Caco-2 (cell line): ENCODE results near the gene CTIF. TPM values are rescaled to one million over a fixed set of nuclear protein-coding genes. Genes with fewer than 3 reads are reported as not detected.

Source experiments
- BruUV-seq: library from RNA; stranded (reverse); fragments of 400-500 nt; replicated peaks from 2 replicates; lab custom pipeline; 2021; lab: Mats Ljungman, UMichigan
- CTCF ChIA-PET: fragments of 300-600 bp; sonication (Branson Sonifier 250); formaldehyde crosslinking; loops from one replicate; lab custom pipeline; 2022; ENCODE audit warnings: antibody characterized with exemption; lab: Charles Lee
- POLR2A ChIA-PET: fragments of 300-600 bp; sonication (Branson Sonifier 250); formaldehyde crosslinking; loops from one replicate; lab custom pipeline; 2022; ENCODE audit warnings: antibody characterized with exemption; lab: Charles Lee
- DNase-seq, 2 experiments: peaks; one replicate each; pipeline versions ENCODE4 v3.0.0 to v3.0.0-alpha.2; 2020 to 2022
- H3K27me3 ChIP-seq: replicated peaks from 2 replicates; pipeline ENCODE4 v1.6.0; 2011; ENCODE audit warnings: low read length; ENCODE audit not compliant: control insufficient read depth, insufficient read depth
- H3K36me3 ChIP-seq: 2 replicates; pipeline ENCODE4 v1.5.1; 2011; ENCODE audit warnings: low read length; ENCODE audit not compliant: control insufficient read depth, insufficient read depth
- H3K4me1 ChIP-seq: fragments of 250-450 bp; sonication (Bioruptor Pico); 2 replicates; pipeline ENCODE4 v1.5.1; 2020; ENCODE audit warnings: mild to moderate bottlenecking
- H3K4me3 ChIP-seq: 2 replicates; pipeline ENCODE4 v1.5.1; 2011; ENCODE audit warnings: low read depth, mild to moderate bottlenecking, control low read depth, low read length
- H3K9me3 ChIP-seq: fragments of 250-450 bp; sonication (Bioruptor Pico); 2 replicates; pipeline ENCODE4 v1.5.1; 2020; ENCODE audit warnings: mild to moderate bottlenecking, moderate library complexity
- H3K27ac Mint-ChIP-seq: one replicate; pipeline ENCODE4 v1.8.0; 2022; ENCODE audit warnings: mixed read lengths; ENCODE audit not compliant: unreplicated experiment
- H3K27me3 Mint-ChIP-seq: one replicate; pipeline ENCODE4 v1.8.0; 2022; ENCODE audit warnings: mixed read lengths; ENCODE audit not compliant: insufficient read depth, unreplicated experiment
- H3K36me3 Mint-ChIP-seq: one replicate; pipeline ENCODE4 v1.8.0; 2022; ENCODE audit warnings: mild to moderate bottlenecking, mixed read lengths; ENCODE audit not compliant: insufficient read depth, unreplicated experiment
- H3K4me1 Mint-ChIP-seq: one replicate; pipeline ENCODE4 v1.8.0; 2022; ENCODE audit warnings: low read depth, mixed read lengths; ENCODE audit not compliant: unreplicated experiment
- H3K4me3 Mint-ChIP-seq: one replicate; pipeline ENCODE4 v1.8.0; 2022; ENCODE audit warnings: mild to moderate bottlenecking, moderate library complexity, mixed read lengths; ENCODE audit not compliant: unreplicated experiment
- H3K9me3 Mint-ChIP-seq: one replicate; pipeline ENCODE4 v1.8.0; 2022; ENCODE audit warnings: mixed read lengths; ENCODE audit not compliant: unreplicated experiment
- intact Hi-C: fragments of 100-400 bp; cut with micrococcal nuclease; formaldehyde crosslinking; loops from one replicate; pipeline ENCODE4 v1.10.0; 2022; ENCODE audit not compliant: unreplicated experiment
- total RNA-seq: library from RNA; stranded (reverse); gene quantifications from 2 replicates; pipeline ENCODE4 v1.2.3, GENCODE V29; 2022
- TF ChIP-seq, protein P1 (sequence below), 2 experiments: fragments of 200-600 bp in 1 of 2; IDR thresholded peaks; 1 replicate in 1 of 2; 2 replicates in 1 of 2; pipeline versions ENCODE4 v1.5.1 to v1.8.0; 2011 to 2022; ENCODE audit warnings: antibody characterized with exemption in 1 of 2, control low read depth in 1 of 2, inconsistent platforms in 1 of 2, low read depth in 1 of 2, low read length in 1 of 2, mild to moderate bottlenecking in 1 of 2, moderate library complexity in 1 of 2; ENCODE audit not compliant: insufficient read depth in 1 of 2, severe bottlenecking in 1 of 2, unreplicated experiment in 1 of 2

CTIF gene
- total RNA-seq, 1 experiment from 2014 or later, result 19.9 TPM

DNA sequence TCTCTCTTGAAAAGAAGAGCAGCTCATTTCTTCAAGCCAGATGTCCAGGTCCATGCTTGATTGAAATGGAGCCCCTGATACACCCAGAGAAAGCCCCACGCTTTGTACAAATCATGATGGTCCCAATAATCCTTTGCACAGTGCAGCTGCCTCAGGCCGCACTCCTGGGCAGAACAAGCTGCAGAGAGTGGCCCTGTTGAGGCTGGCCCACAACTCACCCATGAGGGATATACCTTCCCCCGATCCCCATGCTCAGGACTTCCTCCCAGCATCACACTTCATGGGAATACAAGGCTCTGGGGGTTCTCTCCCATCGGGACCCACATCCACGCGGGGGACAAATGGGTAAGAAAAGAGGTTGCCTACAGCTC, 181.8 kb downstream of the CTIF start:
- Mint-ChIP-seq H3K9me3 (no peaks in the 10 kb centered on the region), H3K4me1 (no peaks in the 10 kb centered on the region), H3K27ac (no peak overlapping the region), H3K36me3 (no peaks in the 10 kb centered on the region), H3K27me3 (no peaks in the 10 kb centered on the region), H3K4me3 (no peak overlapping the region)
- H3K36me3 ChIP-seq, result no peaks in the 10 kb centered on the region
- DNase-seq, result no peak
- no TSS peak for BruUV-seq
- POLR2A ChIA-PET, result no interaction called here
- TF ChIP-seq, protein P1, sequence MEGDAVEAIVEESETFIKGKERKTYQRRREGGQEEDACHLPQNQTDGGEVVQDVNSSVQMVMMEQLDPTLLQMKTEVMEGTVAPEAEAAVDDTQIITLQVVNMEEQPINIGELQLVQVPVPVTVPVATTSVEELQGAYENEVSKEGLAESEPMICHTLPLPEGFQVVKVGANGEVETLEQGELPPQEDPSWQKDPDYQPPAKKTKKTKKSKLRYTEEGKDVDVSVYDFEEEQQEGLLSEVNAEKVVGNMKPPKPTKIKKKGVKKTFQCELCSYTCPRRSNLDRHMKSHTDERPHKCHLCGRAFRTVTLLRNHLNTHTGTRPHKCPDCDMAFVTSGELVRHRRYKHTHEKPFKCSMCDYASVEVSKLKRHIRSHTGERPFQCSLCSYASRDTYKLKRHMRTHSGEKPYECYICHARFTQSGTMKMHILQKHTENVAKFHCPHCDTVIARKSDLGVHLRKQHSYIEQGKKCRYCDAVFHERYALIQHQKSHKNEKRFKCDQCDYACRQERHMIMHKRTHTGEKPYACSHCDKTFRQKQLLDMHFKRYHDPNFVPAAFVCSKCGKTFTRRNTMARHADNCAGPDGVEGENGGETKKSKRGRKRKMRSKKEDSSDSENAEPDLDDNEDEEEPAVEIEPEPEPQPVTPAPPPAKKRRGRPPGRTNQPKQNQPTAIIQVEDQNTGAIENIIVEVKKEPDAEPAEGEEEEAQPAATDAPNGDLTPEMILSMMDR (IDR thresholded peaks at IDR 0.05; ENCODE audit: insufficient read depth in 1 of 2, low read depth in 1 of 2, low read length in 1 of 2, severe bottlenecking in 1 of 2, unreplicated experiment in 1 of 2), result no peak
- CTCF ChIA-PET, result no interaction called here
- intact Hi-C loops, result loop anchor here (10.0 kb wide), 1 partner anchor 194 kb away; no protein-coding TSS in a partner anchor
- no peaks in the 10 kb centered on the region for H3K9me3 ChIP-seq
- no peaks in the 10 kb centered on the region for H3K27me3 ChIP-seq
- no peak overlapping the region for H3K4me3 ChIP-seq
- no peaks in the 10 kb centered on the region for H3K4me1 ChIP-seq

DNA sequence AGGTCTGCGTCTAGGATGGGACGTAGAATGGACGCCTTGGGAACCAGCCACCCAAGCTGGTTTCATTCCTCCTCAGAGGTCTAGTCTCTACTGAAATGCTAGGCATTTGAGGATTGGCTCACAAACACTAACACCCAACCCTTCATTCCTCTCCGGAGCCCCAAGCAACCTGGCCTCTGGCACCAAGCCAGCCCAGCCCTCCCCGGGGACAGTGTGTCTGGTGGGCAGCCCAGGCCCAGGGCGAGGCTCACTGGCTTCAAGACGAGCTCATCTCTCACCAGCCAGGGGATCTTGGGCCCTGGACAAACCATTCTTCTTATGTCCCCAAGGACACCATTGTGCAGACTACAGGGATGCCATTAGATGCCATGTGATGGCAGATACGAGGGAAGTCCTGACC, 182.5 kb downstream of the CTIF start:
- Mint-ChIP-seq H3K9me3 (no peaks in the 10 kb centered on the region), H3K4me3 (no peak overlapping the region), H3K4me1 (no peaks in the 10 kb centered on the region), H3K27me3 (no peaks in the 10 kb centered on the region), H3K27ac (no peak overlapping the region), H3K36me3 (no peaks in the 10 kb centered on the region)
- TF ChIP-seq, protein P1 (IDR thresholded peaks at IDR 0.05; ENCODE audit: insufficient read depth in 1 of 2, low read depth in 1 of 2, low read length in 1 of 2, severe bottlenecking in 1 of 2, unreplicated experiment in 1 of 2), result no peak
- Histone ChIP-seq H3K4me3 (no peak overlapping the region), H3K9me3 (no peaks in the 10 kb centered on the region), H3K27me3 (no peaks in the 10 kb centered on the region), H3K4me1 (no peaks in the 10 kb centered on the region), H3K36me3 (no peaks in the 10 kb centered on the region)
- POLR2A ChIA-PET, result no interaction called here
- no peak for DNase-seq
- intact Hi-C loops, result loop anchor here (10.0 kb wide), 1 partner anchor 193 kb away; no protein-coding TSS in a partner anchor
- BruUV-seq, result no TSS peak
- CTCF ChIA-PET, result no interaction called here

DNA sequence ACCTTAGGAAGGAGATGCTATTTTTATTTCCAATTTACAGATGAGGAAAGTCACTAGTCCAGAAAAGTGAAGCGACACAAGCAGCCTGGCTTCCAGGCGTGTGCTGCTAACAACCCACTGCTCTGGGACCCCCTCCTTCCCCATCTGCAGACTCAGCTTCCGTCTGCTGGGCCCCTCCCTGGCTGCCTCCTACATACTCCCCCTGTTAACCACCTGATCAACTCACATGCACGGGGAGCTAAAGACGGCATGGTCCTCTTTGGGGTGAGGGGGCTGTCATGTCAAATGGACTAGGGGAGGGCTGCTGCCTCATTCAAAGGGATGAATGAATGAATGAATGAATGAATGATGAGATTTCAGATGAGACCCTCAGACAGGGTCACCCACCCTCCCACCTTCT, 184.2 kb downstream of the CTIF start:
- CTCF ChIA-PET, result no interaction called here
- no peak overlapping the region for H3K4me3 Mint-ChIP-seq
- POLR2A ChIA-PET, result no interaction called here

More for the DNA sequence above, 184.2 kb downstream of the CTIF start:
- Histone ChIP-seq H3K4me3 (no peak overlapping the region), H3K36me3 (no peaks in the 10 kb centered on the region), H3K4me1 (no peaks in the 10 kb centered on the region), H3K9me3 (no peaks in the 10 kb centered on the region), H3K27me3 (no peaks in the 10 kb centered on the region)
- TF ChIP-seq, protein P1 (IDR thresholded peaks at IDR 0.05; ENCODE audit: insufficient read depth in 1 of 2, low read depth in 1 of 2, low read length in 1 of 2, severe bottlenecking in 1 of 2, unreplicated experiment in 1 of 2), result no peak
- intact Hi-C loops, result loop anchor here (10.0 kb wide), 1 partner anchor 192 kb away; no protein-coding TSS in a partner anchor
- Mint-ChIP-seq H3K27ac (no peak overlapping the region), H3K9me3 (no peaks in the 10 kb centered on the region), H3K36me3 (no peaks in the 10 kb centered on the region), H3K4me1 (no peaks in the 10 kb centered on the region), H3K27me3 (no peaks in the 10 kb centered on the region)
- DNase-seq, result no peak
- BruUV-seq, result no TSS peak
